NK-92 (cell line): ENCODE measurements around the gene KCNJ2.

Experiments
- DNase-seq: peaks from one replicate; lab custom pipeline; 2025; ENCODE audit not compliant: unreplicated experiment; lab: John Stamatoyannopoulos, UW

Gene KCNJ2

GRCh38 chr17:70202840-70203239 is 33.5 kb downstream of the KCNJ2 start:
- DNase-seq, result no peak

DNA sequence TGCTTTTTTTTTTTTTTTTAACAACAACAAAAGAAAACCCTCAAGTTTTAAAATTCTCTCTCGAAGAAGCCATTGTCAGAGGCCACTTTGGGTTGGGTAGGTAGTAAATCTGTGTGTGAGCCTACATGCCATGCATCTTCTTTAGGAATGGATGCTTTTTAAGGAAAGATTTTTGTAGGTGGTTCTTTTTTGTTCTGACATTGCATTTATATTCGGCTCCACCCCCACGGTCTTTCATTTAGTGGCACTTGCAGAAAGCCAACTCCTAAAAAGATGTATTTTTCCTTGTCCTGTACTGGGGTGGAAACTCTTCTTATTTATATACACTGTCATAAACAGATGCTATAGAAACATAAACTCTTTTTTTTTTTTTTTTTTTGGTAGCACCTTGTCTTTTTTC is 35.1 kb downstream of the KCNJ2 start:
- DNase-seq, result no peak

DNA sequence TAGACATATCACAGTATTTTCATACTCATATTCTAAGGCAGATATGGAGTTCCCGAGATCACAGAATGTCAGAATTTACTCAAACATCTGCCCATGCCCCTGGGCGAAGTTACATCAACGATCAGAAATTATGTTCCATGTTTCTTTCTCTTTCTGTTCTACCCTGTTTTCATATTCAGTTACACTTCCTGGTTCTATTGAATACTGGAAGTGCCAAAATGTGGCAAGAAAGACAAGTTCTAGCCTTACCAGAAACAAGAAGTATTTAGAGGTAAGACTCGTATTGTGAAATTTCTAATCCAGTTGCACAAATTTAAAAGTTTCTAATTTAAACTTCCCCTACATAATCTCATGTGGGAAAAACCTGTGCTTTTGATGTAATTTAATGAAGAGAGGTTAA is 36.1 kb downstream of the KCNJ2 start:
- DNase-seq, result no peak

GRCh38 chr17:70206361-70207010 is 37.2 kb downstream of the KCNJ2 start:
- DNase-seq, result no peak

GRCh38 chr17:70207184-70207583 is 37.9 kb downstream of the KCNJ2 start:
- DNase-seq, result no peak

GRCh38 chr17:70208080-70208794 is 38.9 kb downstream of the KCNJ2 start:
- DNase-seq, result no peak

DNA sequence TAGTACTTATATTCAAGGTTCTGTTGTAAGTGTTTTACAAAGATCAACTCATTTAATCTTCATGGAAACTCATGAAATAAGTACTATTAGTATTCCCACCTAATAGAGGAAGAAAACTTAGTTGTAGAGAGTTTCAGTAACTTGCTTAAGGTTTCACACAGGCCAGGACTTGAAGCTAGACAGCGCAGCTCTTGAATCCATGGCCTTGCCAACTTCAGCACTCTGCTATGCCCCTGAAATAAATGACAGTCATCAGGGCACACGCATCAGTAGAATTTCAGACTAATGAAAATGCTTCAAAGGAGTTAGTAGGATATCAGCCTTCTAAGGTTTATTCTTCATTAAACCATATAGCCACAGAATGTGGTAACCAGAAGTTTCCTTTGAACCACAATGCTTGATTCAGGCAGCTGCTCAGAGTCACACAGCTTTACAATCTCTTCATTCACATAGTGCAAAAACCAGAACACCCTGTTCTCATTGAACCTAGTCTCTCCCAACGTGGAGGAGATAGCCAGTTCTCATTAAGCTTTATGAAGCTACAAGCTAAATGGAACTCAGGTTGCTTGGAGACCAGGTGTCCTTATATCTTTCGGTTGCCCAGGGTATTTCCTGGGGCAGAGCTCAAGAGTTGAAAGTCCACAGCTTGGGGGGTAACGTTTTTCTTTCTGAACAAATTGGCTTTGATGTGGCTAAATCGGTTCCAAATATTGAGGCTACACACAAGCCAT is 39.7 kb downstream of the KCNJ2 start:
- DNase-seq, result no peak

GRCh38 chr17:70215656-70216055 is 46.3 kb downstream of the KCNJ2 start:
- no peak for DNase-seq

DNA sequence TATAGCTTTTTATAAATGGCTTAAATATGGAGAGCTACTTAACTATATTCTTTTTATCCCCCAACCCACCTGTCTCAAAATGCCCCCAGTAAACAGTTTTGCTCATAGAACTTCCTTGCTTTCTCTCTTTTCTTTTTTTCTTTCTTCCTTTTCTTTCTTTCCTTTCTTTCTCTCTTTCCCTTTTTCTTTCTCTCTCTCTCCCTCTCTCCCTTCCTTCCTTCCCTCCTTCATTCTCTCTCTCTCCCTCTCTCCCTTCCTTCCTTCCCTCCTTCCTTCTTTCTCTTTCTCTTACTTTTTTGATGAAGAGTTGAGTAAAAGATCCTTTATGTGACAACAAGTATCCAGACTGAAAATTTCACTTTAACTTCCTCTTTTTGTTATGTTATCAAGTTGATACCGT is 48.2 kb downstream of the KCNJ2 start:
- DNase-seq, result no peak

DNA sequence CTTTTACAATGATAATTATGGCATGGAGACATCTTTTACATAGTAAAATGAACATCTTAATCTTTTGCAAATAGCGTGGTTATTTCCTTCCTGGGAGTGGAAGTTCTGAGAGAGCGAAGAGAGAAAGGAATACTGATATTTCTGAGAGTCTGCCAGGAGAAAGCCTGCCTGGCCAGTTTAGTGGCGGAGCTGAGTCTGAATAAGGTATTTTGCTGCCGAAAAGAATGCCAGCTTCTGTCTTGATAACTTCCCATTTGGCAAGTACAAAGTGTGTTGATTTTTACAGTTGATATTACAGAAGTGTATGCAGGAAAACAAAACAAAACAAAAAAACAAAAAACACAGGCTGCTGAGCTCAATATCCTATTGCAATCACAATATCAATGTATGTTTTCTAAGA is 55.9 kb downstream of the KCNJ2 start:
- DNase-seq, result no peak
